NCI-H446 treated with DMSO at 0.1 percent for 48 hours (cell line): ENCODE data around the gene CCDC106.
A peak's percentile ranks its signal among the peaks of the same experiment; 100 is the strongest.

Experiments used
- DNase-seq: peaks from one replicate; lab custom pipeline; 2025; lab: John Stamatoyannopoulos, UW

CCDC106 gene

GRCh38 chr19:55613930-55614710, 33.9 kb upstream of the CCDC106 start:
- no peak for DNase-seq

GRCh38 chr19:55614711-55615542, 33.1 kb upstream of the CCDC106 start:
- DNase-seq = no peak

- DNase-seq = no peak
These were observed 32.2 kb upstream of the CCDC106 start for GRCh38 chr19:55615543-55616394.

GRCh38 chr19:55616395-55616875, 31.6 kb upstream of the CCDC106 start:
- no peak for DNase-seq

GRCh38 chr19:55617426-55617825, 30.6 kb upstream of the CCDC106 start:
- no peak for DNase-seq

GRCh38 chr19:55618426-55618825, 29.6 kb upstream of the CCDC106 start:
- no peak for DNase-seq

- no peak for DNase-seq
These were observed 28.7 kb upstream of the CCDC106 start for GRCh38 chr19:55619286-55619685.

GRCh38 chr19:55620410-55621204, 27.4 kb upstream of the CCDC106 start:
- DNase-seq = no peak

GRCh38 chr19:55621205-55621672, 26.8 kb upstream of the CCDC106 start:
- DNase-seq = no peak

GRCh38 chr19:55621673-55622231, 26.3 kb upstream of the CCDC106 start:
- DNase-seq = no peak

- no peak for DNase-seq
These were observed 25.6 kb upstream of the CCDC106 start for GRCh38 chr19:55622242-55622969.

- DNase-seq = no peak
These were observed 24.9 kb upstream of the CCDC106 start for GRCh38 chr19:55623130-55623529.

GRCh38 chr19:55623561-55623960, 24.5 kb upstream of the CCDC106 start:
- no peak for DNase-seq

- DNase-seq = peak; percentile 84
These were observed 23.7 kb upstream of the CCDC106 start, which contains the start of gene ZNF784 for GRCh38 chr19:55624109-55625003. TSS of gene ZNF784 (minus strand) at chr19:55624566. CDS start at chr19:55624561, 5 bp downstream.

GRCh38 chr19:55625004-55625326, 23.0 kb upstream of the CCDC106 start:
- no peak for DNase-seq

- DNase-seq = no peak
These were observed 21.7 kb upstream of the CCDC106 start for GRCh38 chr19:55626350-55626749.

GRCh38 chr19:55632463-55632834, 15.6 kb upstream of the CCDC106 start:
- DNase-seq = peak; percentile 83

GRCh38 chr19:55633861-55634260, 14.2 kb upstream of the CCDC106 start:
- DNase-seq = no peak

GRCh38 chr19:55635334-55635717, 12.7 kb upstream of the CCDC106 start:
- DNase-seq = no peak
